A673 (cell line): ENCODE results near the gene RAB33A. TPM values are rescaled to one million over a fixed set of nuclear protein-coding genes. Genes with fewer than 3 reads are reported as not detected.
A peak's percentile ranks its signal among the peaks of the same experiment; 100 is the strongest.

Source experiments
- BruUV-seq: library from RNA; stranded (reverse); fragments of 400-500 nt; replicated peaks from 2 replicates; lab custom pipeline; 2021; lab: Mats Ljungman, UMichigan
- CTCF ChIA-PET: fragments of 300-600 bp; sonication (Branson Sonifier 250); formaldehyde crosslinking; loops from one replicate; lab custom pipeline; 2022; ENCODE audit warnings: antibody characterized with exemption; lab: Charles Lee
- POLR2A ChIA-PET: fragments of 300-600 bp; sonication (Branson Sonifier 250); formaldehyde crosslinking; loops from one replicate; lab custom pipeline; 2022; ENCODE audit warnings: antibody characterized with exemption; ENCODE audit not compliant: low non-redundant PET; lab: Charles Lee
- DNase-seq: peaks from one replicate; pipeline ENCODE4 v3.0.0-alpha.2; 2015; ENCODE audit warnings: low spot score
- H3K27ac ChIP-seq: fragments of 200-600 bp; sonication (generic); 2 replicates; pipeline ENCODE4 v1.5.1; 2016; ENCODE audit warnings: mixed run types, low read depth, mild to moderate bottlenecking, mixed read lengths, antibody characterized with exemption, low read length; ENCODE audit not compliant: poor library complexity, severe bottlenecking
- H3K27me3 ChIP-seq: fragments of 200-600 bp; sonication (generic); replicated peaks from 2 replicates; pipeline ENCODE4 v1.6.1; 2017; ENCODE audit warnings: mixed run types, low read depth, mild to moderate bottlenecking, mixed read lengths, antibody characterized with exemption, low read length; ENCODE audit not compliant: insufficient read depth, poor library complexity
- H3K36me3 ChIP-seq: fragments of 200-600 bp; sonication (generic); 2 replicates; pipeline ENCODE4 v1.6.1; 2016; ENCODE audit warnings: mixed run types, mild to moderate bottlenecking, mixed read lengths, antibody characterized with exemption, low read length; ENCODE audit not compliant: insufficient read depth, poor library complexity, severe bottlenecking
- H3K4me1 ChIP-seq: fragments of 200-600 bp; sonication (generic); 2 replicates; pipeline ENCODE4 v1.6.1; 2017; ENCODE audit warnings: mixed run types, mild to moderate bottlenecking, mixed read lengths, antibody characterized with exemption, low read length; ENCODE audit not compliant: insufficient read depth, poor library complexity, severe bottlenecking
- H3K4me3 ChIP-seq: fragments of 200-600 bp; sonication (generic); 2 replicates; pipeline ENCODE4 v1.5.1; 2016; ENCODE audit warnings: low read depth, mixed run types, mild to moderate bottlenecking, mixed read lengths, low read length; ENCODE audit not compliant: poor library complexity, severe bottlenecking
- H3K9me3 ChIP-seq: fragments of 200-600 bp; sonication (generic); 2 replicates; pipeline ENCODE4 v1.6.1; 2016; ENCODE audit warnings: mixed run types, low read depth, mild to moderate bottlenecking, mixed read lengths, antibody characterized with exemption, low read length; ENCODE audit not compliant: poor library complexity, severe bottlenecking
- EZH2 ChIP-seq: fragments of 200-600 bp; sonication (generic); IDR thresholded peaks from 2 replicates; pipeline ENCODE4 v1.6.1; 2017; ENCODE audit warnings: borderline replicate concordance, low read depth, mild to moderate bottlenecking, mixed read lengths, antibody characterized with exemption, low read length; ENCODE audit not compliant: poor library complexity, severe bottlenecking
- intact Hi-C: fragments of 100-400 bp; cut with micrococcal nuclease; formaldehyde crosslinking; loops from one replicate; pipeline ENCODE4 v1.10.0; 2022; ENCODE audit not compliant: unreplicated experiment
- total RNA-seq: library from RNA; stranded (reverse); gene quantifications from 2 replicates; pipeline ENCODE4 v1.2.3, GENCODE V29; 2021
- TF ChIP-seq, protein P1 (sequence below): fragments of 300-800, 200-600 bp; sonication (generic); conservative IDR thresholded peaks from 2 replicates; pipeline ENCODE4 v1.5.1; 2017; ENCODE audit warnings: low read depth, mild to moderate bottlenecking, antibody characterized with exemption, low read length, moderate library complexity, mixed read lengths

The RAB33A gene
- total RNA-seq, 1 experiment from 2014 or later = 4.8 TPM

DNA sequence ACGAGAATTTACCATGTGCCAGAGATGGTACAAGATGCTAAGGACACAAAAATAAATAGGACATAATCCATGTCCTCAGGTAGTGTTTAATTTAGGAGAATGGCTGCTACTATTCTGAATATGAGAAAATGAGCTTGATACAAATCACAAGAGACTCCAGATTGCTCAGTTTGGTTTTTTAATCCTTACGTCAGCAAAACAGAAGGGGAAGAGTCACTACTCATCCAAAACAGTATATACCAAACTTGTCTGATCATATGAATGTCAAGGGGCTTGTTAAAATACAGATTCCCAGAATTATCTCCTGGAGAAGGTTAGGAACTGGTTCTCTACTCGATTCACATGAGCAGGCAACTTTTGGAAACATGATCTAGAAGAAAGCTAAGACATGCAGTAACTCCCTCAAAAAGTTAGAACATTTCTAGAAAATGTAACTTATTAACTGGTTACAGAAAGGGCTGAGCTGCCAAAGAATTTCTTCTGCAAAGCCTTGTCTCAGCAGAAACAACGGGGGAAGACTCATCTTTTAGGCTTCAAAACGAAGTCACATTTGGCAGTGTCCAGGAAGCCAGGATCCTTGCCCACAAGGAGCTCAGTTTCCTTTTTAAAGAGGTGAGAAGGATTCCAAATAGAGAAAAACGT, 9.5 kb upstream of the RAB33A start:
- Histone ChIP-seq H3K36me3 (no peaks in the 10 kb centered on the region), H3K4me1 (no peaks in the 10 kb centered on the region), H3K9me3 (no peaks in the 10 kb centered on the region), H3K4me3 (no peak overlapping the region), H3K27me3 (no peaks in the 10 kb centered on the region), H3K27ac (no peak overlapping the region)
- ChIA-PET CTCF (no interaction called here), POLR2A (no interaction called here)
- BruUV-seq = no TSS peak
- TF ChIP-seq EZH2 = no peak
- TF ChIP-seq, protein P1, sequence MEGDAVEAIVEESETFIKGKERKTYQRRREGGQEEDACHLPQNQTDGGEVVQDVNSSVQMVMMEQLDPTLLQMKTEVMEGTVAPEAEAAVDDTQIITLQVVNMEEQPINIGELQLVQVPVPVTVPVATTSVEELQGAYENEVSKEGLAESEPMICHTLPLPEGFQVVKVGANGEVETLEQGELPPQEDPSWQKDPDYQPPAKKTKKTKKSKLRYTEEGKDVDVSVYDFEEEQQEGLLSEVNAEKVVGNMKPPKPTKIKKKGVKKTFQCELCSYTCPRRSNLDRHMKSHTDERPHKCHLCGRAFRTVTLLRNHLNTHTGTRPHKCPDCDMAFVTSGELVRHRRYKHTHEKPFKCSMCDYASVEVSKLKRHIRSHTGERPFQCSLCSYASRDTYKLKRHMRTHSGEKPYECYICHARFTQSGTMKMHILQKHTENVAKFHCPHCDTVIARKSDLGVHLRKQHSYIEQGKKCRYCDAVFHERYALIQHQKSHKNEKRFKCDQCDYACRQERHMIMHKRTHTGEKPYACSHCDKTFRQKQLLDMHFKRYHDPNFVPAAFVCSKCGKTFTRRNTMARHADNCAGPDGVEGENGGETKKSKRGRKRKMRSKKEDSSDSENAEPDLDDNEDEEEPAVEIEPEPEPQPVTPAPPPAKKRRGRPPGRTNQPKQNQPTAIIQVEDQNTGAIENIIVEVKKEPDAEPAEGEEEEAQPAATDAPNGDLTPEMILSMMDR = no peak
- DNase-seq = no peak
- intact Hi-C loops = no loop called here

DNA sequence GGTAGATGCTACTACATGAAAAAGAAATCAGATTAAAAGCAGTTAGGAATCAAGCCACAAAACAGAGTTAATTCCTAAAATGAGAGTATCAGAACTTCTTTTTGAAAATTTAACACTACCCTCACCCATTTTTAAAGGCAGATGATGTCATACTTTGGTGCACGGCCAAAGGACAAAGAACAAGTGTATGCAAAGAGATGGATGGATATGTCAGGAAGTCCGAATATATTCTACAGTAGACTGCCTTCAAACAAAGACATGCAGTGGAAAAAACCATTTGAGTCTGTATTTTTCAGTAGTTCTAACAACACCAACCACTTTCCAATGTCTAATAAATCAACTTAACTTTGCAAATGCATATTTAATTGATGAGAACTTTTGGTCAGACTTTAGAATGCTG, 8.4 kb upstream of the RAB33A start:
- POLR2A ChIA-PET = no interaction called here

DNA sequence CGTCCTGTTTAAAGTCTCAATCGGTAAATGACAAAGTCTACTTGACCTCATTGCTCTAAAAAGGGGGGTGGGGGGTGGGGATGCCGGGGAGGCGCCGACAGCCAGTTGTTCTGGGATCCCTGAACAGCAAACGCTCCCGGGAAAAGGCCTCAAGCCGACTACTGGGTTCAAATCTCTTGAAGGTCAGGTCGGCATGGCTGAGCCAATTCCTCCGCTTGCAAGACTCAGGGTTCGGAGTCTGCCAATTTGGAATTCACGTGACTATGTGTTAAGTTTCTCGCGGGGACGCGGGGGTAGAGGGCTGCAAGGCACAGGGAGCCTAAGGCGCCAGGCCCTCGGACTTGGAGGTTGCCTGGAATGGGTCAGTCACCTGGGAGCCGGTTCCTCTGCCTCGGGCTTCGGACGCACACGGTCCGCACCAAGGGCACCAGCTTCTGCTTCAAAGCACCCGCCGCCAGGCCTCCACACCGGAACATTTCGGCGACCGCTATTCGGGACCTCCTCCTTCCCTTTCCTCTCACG, 6.5 kb upstream of the RAB33A start:
- intact Hi-C loops = no loop called here
- TF ChIP-seq EZH2 = no peak
- TSS peak; percentile 47 for BruUV-seq

More for the DNA sequence above, 8.4 kb upstream of the RAB33A start:
- Histone ChIP-seq H3K4me3 (no peak overlapping the region), H3K9me3 (no peaks in the 10 kb centered on the region), H3K27me3 (no peaks in the 10 kb centered on the region), H3K36me3 (no peaks in the 10 kb centered on the region), H3K4me1 (no peaks in the 10 kb centered on the region), H3K27ac (no peak overlapping the region)
- BruUV-seq = no TSS peak
- intact Hi-C loops = no loop called here
- TF ChIP-seq, protein P1 = no peak
- TF ChIP-seq EZH2 = no peak
- CTCF ChIA-PET = no interaction called here
- no peak for DNase-seq

More for the DNA sequence above, 6.5 kb upstream of the RAB33A start:
- POLR2A ChIA-PET = interaction anchor here (0.6 kb wide), 1 partner anchor 699 kb away, joined by 4 read pairs; no protein-coding TSS in a partner anchor
- Histone ChIP-seq H3K4me3 (peak overlapping the region; percentile 73), H3K27ac (peak overlapping the region; percentile 87), H3K27me3 (no peaks in the 10 kb centered on the region), H3K9me3 (no peaks in the 10 kb centered on the region), H3K36me3 (no peaks in the 10 kb centered on the region), H3K4me1 (peaks cover 8% of the 10 kb centered on the region)
- CTCF ChIA-PET = interaction anchor here (1.4 kb wide), 1 partner anchor 86 kb away, joined by 3 read pairs; no protein-coding TSS in a partner anchor
- DNase-seq = peak; percentile 36
